GM18505 (cell line): ENCODE results near the gene ERC2.

ENCODE experiments used
- ATAC-seq: cut with Tn5 transposase; IDR thresholded peaks from one replicate; pipeline ENCODE4 v1.9.1; 2021; ENCODE audit not compliant: unreplicated experiment
- POLR2A ChIP-seq: IDR thresholded peaks from 4 replicates; pipeline ENCODE4 v1.6.1; 2011; ENCODE audit warnings: borderline replicate concordance; ENCODE audit not compliant: insufficient read depth, insufficient read length; ENCODE audit errors: extremely low read depth

The ERC2 gene

DNA sequence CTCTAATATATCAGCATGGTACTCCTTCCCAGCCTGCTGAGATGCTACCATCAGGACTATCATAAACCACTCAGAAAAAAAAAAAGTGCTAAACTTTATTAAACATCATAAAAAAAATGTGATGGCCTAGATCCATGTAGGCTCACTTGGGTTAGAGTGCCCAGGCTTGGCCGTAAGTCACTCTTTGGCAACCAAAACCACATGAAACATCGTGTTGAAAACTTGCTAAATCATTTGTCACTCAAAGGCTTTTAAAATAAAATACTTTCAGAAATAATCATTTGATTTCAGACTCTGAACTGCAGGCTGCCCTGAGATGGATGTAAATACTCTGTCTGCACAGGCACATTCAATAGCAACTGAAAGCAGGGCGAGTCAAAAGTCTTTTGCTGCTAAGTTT lies 902.7 kb downstream of the ERC2 start:
- TF ChIP-seq POLR2A, result no peak

DNA sequence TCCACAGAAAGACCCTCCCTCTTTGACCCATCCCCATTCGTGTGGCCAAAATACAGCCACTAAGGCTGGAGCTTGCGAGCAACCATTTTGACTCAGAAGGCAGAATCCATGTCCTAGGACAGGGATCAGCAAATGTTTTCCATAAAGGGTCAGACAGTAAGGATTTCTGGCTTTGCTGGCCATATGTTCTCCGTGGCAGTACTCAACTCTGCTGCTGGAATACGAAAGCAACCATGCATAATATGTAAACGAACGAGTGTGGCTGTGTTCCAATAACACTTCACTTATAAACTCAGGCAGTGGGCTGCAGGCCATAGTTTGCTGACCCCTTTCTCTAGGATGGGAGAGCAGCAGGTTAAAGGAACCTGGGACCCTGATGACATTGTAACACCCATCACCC lies 903.5 kb downstream of the ERC2 start:
- TF ChIP-seq POLR2A, result no peak

More for the DNA sequence above, 902.7 kb downstream of the ERC2 start:
- no peak for ATAC-seq

DNA sequence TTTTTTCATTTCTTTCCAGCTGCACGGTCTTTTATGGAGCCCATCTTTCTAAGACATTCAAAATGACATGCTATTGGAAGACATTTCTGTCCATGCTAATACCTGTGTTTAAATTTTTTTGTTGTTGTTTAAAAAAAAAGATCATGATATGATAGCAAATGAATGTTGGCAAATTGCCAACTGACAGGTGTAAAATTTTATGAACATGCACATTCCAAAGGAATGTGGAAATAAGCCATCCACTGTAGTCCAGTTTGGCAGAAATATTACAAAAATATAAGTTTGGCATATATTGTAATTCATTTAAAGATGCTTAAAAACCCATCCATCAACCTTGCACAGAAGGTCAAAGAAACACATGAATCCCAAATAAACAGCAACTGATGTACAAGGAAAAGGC lies 905.6 kb downstream of the ERC2 start:
- TF ChIP-seq POLR2A, result no peak
- ATAC-seq, result no peak

More for the DNA sequence above, 903.5 kb downstream of the ERC2 start:
- ATAC-seq, result no peak

DNA sequence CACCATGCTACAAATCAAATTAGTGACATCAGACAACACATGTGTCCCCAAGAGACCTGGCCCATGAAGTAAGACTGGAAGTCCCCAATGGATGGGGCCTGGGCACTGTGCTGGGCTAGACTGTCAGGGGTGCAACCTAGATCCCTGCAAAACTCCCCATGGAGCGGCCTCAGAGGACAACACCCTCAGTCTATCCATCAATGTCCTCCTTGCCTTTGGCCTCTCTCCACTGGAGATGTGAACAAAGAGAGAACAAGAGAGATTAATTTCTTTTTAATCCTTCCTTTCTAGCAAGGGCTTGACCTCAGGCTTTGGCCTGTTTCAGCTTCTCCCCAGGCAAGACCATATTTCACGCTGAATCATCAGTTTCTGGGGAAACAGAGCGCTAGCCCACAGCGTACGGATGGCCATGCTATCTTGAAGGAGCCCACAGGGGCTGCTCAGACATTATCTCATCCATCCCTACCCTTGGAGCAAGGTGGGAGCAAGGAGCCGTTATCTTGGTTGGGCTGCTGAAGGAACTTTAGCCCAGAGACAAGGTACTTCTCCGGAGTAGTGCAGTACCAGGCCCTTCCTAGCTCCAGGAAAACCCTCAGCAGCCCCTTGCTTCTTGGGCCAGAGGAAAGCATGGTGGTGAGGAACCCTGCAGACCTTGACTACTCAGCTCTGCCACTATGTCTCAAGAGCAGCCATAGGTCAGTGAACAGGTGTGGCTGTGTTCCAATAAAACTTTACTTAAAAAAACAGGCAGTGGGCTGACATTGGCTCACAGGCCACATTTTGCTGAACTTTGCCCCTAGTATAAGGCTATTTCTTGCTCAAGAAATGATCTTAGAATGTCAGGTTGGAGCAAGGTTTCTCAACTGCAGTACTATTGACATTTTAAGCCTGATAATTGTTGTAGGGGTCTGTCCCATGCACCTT lies 908.5 kb downstream of the ERC2 start:
- no peak for ATAC-seq
- no peak for TF ChIP-seq POLR2A

DNA sequence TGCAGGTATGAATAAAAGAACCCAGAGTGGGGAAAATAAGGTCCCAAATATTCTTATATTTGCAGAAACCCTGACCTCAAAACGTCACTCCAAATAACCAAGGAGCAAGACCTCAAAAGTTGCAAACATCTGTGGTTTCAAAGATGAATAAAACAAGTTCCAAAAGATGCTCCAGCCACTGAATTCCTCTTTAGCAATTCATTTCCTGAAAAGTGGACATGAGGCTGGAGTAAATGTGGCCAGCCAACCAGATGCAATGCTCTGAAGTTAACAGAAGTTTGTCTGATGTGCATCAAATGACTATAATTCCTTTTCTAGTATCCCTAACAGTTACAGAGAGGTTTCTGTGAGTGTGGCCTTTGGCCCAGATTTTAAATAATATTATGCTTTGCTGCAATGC lies 910.0 kb downstream of the ERC2 start:
- ATAC-seq, result no peak
- no peak for TF ChIP-seq POLR2A

DNA sequence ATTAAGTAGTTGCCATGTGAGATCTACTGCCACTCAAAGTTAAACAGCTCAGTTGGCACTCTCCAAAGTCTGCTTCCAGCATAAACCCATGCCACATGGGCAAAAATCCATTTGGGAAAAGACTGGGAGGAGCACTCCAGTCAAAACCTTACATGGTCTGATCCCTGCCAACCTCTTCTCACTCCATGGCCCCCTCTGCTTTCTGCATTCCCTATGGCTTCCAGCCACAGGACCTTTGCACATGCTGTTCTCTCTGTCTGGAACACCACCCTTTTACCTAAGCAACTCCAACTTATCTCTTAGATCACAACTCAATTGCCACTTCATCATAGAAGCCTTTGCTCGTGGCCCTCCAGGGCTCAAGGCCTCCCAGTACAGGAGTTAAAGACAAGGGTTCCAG lies 910.7 kb downstream of the ERC2 start:
- TF ChIP-seq POLR2A, result no peak
- no peak for ATAC-seq

DNA sequence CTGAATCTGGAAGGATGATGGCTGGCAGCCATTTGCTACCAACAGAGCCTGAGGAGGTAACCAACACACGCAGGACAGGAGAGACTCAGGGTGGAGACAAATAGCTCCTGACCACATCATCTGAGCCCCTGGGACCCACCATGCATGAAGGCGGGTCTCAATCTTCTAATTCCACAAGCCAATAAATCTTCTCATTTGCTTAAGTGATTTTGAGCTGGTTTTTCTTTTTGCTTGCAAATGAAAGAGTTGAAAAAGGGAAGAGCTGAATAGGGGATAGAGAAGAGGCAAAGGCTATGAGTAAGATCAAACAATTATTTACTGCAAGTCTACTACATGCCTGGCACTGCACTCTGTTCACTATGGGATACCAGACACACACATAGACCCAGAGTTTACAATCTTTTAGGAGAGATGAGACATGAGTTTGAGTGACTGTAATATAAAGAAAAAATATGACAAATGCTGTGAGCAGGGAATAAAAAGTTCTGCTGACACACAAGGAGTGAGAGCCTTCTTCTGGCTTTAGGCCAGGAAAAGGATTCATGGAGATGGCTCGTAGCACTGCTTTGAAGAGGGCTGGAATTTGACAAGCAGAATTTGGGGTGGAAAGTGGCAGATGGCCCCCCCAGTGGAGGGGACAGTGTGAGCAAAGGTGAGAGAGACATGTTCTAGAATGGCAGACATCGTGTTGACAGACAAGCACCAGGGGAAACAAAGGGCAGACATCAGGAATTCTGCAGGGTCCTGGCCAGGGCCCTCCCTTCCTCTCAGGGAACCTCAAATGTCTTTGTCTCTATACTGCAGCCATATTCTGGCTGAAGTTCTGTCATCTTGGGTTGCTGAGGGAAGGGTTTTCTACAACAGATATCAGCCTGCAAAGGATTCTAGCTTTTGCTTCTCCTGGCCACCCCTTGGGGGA lies 911.4 kb downstream of the ERC2 start:
- ATAC-seq, result no peak

DNA sequence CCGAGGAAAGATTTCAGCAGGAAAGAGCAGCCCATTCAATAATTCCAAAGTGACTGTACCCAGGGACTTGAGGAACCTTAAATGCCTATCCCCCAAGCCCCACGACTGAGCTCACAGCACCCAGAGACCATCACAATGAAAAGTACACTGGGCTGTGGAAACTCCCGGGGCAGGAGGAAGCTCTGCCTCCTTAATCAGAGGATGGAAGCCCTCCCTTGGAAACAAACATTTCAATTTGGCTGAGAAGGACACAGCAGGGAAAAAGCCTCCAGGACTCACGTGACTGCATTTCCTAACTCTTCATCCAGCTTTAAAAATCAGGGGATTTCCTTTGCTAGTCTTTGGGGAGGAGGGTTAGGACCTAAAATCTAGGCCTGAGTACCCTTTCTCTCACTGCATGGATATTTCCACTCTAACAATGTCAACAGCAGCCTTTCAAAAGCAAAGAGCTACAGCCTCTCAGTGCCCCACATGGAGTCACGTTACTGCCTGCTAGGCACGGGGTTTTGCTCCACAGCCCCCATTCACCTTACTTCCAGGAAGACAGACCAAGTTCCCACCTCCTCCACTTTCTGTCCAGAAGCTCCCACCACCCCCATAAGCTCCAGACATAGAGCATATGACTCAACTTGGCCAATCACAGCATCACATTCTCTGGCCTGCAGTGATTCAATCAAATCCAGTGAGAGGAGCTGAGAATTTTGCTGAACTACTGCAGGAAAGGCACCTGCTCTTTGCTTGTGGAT lies 912.2 kb downstream of the ERC2 start:
- no peak for TF ChIP-seq POLR2A
- no peak for ATAC-seq

More for the DNA sequence above, 911.4 kb downstream of the ERC2 start:
- no peak for TF ChIP-seq POLR2A

DNA sequence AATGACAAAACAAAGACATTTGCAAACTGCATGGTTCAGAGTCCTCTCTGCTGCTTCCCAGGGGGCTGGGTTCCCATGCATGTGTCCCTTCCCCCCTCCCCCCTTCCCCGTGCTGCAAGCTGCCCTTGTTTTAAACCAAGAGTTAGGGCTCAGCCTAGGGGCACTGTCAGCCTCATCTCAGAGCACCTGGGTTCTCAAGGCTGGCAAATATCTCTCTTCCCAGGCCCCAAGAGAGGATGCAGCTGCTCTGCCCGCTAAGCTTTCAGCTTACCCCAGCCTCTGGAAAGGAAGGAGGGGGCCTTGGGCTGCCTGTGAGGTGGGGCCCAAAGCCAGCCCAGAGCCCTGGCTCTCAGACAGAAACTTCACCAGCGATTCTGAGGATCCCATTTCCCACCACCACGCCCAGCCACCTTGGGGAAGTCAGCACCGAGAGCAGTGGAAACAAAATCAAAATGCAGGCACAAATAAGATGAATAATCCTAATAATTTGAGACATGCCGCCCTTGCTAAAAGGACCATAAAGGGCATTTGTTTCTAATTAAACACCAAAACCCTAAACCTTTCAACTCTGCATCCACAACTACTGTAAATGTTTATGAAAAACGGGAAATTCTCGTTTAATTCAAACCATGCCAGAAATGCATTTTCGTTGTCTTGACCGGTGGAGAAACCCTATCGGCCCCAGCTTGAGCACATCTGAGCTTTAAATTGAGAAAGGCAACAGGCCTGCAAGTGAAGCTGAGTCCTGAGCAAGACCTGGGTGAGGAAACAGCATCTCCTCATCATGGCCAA lies 913.4 kb downstream of the ERC2 start:
- no peak for TF ChIP-seq POLR2A
- ATAC-seq, result no peak

DNA sequence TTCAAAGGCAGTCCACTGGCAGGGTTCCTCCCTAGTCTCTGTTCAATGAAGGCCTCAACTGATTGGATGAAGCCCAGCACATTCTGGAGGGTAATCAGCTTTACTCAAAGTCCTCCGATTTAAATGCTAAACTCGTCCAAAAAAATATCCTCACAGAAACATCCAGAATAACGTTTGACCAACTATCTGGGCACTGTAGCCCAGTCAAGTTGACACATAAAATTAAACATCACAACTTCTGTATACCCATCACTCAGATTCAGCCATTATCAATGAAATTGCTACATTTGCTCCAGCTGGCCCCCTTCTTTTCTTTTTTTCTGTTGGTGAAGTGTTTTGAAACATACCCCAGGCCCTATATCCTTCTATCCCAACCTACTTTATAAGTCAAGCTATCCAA lies 916.6 kb downstream of the ERC2 start:
- no peak for TF ChIP-seq POLR2A
- ATAC-seq, result no peak

DNA sequence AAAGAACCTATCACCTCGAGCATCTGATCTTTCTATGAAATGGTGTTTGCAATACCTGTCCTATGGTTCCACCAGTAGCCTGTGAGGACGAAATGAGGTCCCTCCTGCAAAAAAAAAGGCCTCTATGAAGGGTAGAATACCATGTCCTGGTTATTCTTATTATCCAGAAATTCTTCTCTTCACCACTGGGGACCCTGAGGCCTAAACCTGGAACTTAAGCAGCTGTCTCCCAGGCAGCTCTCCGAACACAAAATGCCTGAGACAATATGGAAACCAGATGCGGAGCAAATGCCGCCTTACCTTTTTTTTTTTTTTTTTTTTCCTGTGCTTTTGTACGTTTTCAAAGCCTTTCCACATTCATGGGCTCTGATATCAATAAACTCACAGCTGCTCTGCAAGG lies 919.1 kb downstream of the ERC2 start:
- no peak for TF ChIP-seq POLR2A
- ATAC-seq, result no peak

DNA sequence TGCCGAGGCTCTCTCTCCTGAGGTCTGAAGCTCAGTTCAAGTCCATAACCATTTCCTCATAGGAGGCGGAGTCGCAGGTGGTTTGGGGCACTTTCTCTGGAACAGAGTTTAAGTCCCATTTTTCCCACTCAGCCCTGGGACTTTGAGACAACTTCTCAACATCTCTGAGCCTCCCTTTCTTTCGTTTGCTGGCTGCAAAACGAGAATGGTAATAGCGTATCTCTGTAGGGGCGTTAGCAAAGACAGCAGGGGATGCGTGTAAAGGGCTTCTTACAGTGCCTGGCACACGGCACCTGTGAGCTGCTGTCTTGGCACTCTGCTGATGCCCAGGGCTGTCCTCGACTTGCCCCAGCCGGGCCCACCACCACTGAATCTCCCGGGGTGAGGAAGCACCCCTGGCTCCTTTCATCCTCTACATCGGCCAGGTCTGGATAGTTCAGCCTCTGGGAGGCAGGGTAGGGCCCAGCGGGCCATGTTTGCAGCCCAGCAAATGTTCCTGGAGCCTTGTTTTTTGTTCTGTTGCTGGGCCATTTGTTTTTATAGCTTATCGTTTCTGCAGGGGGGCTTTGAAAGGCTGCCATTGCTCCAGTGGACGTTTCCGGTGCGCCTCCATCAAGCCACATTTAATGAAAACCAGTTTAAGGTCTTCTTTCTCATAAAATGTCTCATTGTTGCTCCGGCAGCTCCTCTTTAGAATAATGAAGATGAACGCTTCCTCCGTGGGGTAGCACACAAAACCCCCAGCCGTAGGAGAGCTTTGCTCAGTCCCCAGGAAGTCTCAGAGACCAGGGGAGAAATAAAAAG lies 921.2 kb downstream of the ERC2 start:
- no peak for ATAC-seq

DNA sequence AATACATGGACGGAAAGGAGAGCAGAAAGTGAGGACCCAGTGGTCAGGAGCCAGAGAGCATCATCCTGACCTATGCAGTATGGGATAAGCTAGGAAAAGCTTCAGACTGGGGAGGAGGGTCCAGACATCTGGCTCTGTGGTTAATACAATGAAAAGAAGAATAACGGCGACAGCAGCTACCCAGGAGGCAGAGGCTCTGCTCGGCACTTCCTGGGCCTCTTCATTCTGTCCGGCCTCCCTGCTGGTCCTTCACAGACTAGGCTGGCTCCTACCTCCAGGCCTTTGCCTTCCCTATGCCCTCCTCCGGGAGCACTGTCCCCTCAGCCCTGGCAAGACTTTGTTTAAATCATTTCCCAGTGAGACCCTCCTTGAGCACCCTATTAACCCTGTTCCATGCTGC lies 922.3 kb downstream of the ERC2 start:
- ATAC-seq, result no peak

More for the DNA sequence above, 921.2 kb downstream of the ERC2 start:
- no peak for TF ChIP-seq POLR2A

More for the DNA sequence above, 922.3 kb downstream of the ERC2 start:
- no peak for TF ChIP-seq POLR2A
